H9 (cell line): ENCODE results near the gene SLC9A9. TPM values are rescaled to one million over a fixed set of nuclear protein-coding genes. Genes with fewer than 3 reads are reported as not detected.

Experiments used
- DNase-seq: peaks from one replicate; pipeline ENCODE4 v3.0.0-alpha.2; 2017
- H2AFZ ChIP-seq: one replicate; pipeline ENCODE4 v1.6.1; 2013; ENCODE audit warnings: mild to moderate bottlenecking, low read length, control low read depth, moderate library complexity
- H2AK5ac ChIP-seq: 2 replicates; pipeline ENCODE4 v1.6.1; 2013; ENCODE audit warnings: low read length, control low read depth, mixed read lengths; ENCODE audit not compliant: insufficient read length
- H2BK120ac ChIP-seq: one replicate; pipeline ENCODE4 v1.6.1; 2013; ENCODE audit warnings: low read depth, mild to moderate bottlenecking, low read length, control low read depth, inconsistent platforms; ENCODE audit not compliant: poor library complexity, severe bottlenecking
- H2BK12ac ChIP-seq: 2 replicates; pipeline ENCODE4 v1.6.1; 2013; ENCODE audit warnings: low read length, control low read depth, mixed read lengths, low read depth; ENCODE audit not compliant: insufficient read length
- H2BK15ac ChIP-seq: 2 replicates; pipeline ENCODE4 v1.6.1; 2013; ENCODE audit warnings: low read depth, low read length, control low read depth
- H2BK20ac ChIP-seq: one replicate; pipeline ENCODE4 v1.6.1; 2013; ENCODE audit warnings: low read depth, mild to moderate bottlenecking, low read length, control low read depth, inconsistent platforms; ENCODE audit not compliant: poor library complexity, severe bottlenecking
- H2BK5ac ChIP-seq: 2 replicates; pipeline ENCODE4 v1.6.1; 2013; ENCODE audit warnings: low read length, control low read depth, mixed read lengths; ENCODE audit not compliant: insufficient read length
- H3K14ac ChIP-seq: 2 replicates; pipeline ENCODE4 v1.6.1; 2013; ENCODE audit warnings: low read length, control low read depth; ENCODE audit not compliant: insufficient read depth
- H3K18ac ChIP-seq: 2 replicates; pipeline ENCODE4 v1.6.1; 2013; ENCODE audit warnings: low read depth, mild to moderate bottlenecking, mixed read lengths, low read length, control low read depth; ENCODE audit not compliant: insufficient read length
- H3K23ac ChIP-seq: 2 replicates; pipeline ENCODE4 v1.6.1; 2013; ENCODE audit warnings: low read length, control low read depth, mixed read lengths, low read depth; ENCODE audit not compliant: insufficient read length
- H3K23me2 ChIP-seq: 2 replicates; pipeline ENCODE4 v1.6.1; 2013; ENCODE audit warnings: low read depth, mild to moderate bottlenecking, mixed read lengths, low read length, control low read depth; ENCODE audit not compliant: insufficient read length, poor library complexity, severe bottlenecking
- H3K27ac ChIP-seq: 2 replicates; pipeline ENCODE4 v1.5.1; 2013; ENCODE audit warnings: low read length, control low read depth, mixed read lengths, low read depth; ENCODE audit not compliant: insufficient read length
- H3K27me3 ChIP-seq: 2 replicates; pipeline ENCODE4 v1.6.1; 2013; ENCODE audit warnings: low read length, control low read depth, inconsistent platforms; ENCODE audit not compliant: insufficient read depth
- H3K4ac ChIP-seq: 2 replicates; pipeline ENCODE4 v1.6.1; 2013; ENCODE audit warnings: low read depth, mild to moderate bottlenecking, control low read depth, inconsistent platforms, low read length, moderate library complexity
- H3K4me1 ChIP-seq: 2 replicates; pipeline ENCODE4 v1.6.1; 2013; ENCODE audit warnings: low read length, control low read depth, inconsistent platforms; ENCODE audit not compliant: insufficient read depth
- H3K4me2 ChIP-seq: 2 replicates; pipeline ENCODE4 v1.6.1; 2013; ENCODE audit warnings: low read length, control low read depth, mixed read lengths; ENCODE audit not compliant: insufficient read length, insufficient read depth
- H3K56ac ChIP-seq: 2 replicates; pipeline ENCODE4 v1.6.1; 2013; ENCODE audit warnings: low read depth, mild to moderate bottlenecking, mixed read lengths, low read length, control low read depth; ENCODE audit not compliant: insufficient read length
- H3K79me1 ChIP-seq: 2 replicates; pipeline ENCODE4 v1.6.1; 2013; ENCODE audit warnings: low read depth, mild to moderate bottlenecking, moderate library complexity, low read length, control low read depth, inconsistent platforms; ENCODE audit not compliant: insufficient read depth, poor library complexity, severe bottlenecking
- H3K79me2 ChIP-seq: 2 replicates; pipeline ENCODE4 v1.6.1; 2013; ENCODE audit warnings: low read length, control low read depth, inconsistent platforms; ENCODE audit not compliant: insufficient read depth
- H3K9ac ChIP-seq: 2 replicates; pipeline ENCODE4 v1.6.1; 2013; ENCODE audit warnings: low read length, control low read depth, mixed read lengths; ENCODE audit not compliant: insufficient read length; ENCODE audit errors: extremely low read depth
- H3K9me3 ChIP-seq: one replicate; pipeline ENCODE4 v1.6.1; 2013; ENCODE audit warnings: low read depth, low read length, inconsistent platforms; ENCODE audit not compliant: control insufficient read depth
- H3T11ph ChIP-seq: one replicate; pipeline ENCODE4 v1.6.1; 2013; ENCODE audit warnings: mild to moderate bottlenecking, low read length, control low read depth, inconsistent platforms
- H4K20me1 ChIP-seq: one replicate; pipeline ENCODE4 v1.6.1; 2013; ENCODE audit not compliant: control insufficient read depth, insufficient read length, insufficient read depth
- H4K5ac ChIP-seq: 2 replicates; pipeline ENCODE4 v1.6.1; 2013; ENCODE audit warnings: low read depth, mild to moderate bottlenecking, mixed read lengths, low read length, control low read depth; ENCODE audit not compliant: insufficient read length
- H4K8ac ChIP-seq: replicated peaks from 2 replicates; pipeline ENCODE4 v1.6.1; 2013; ENCODE audit warnings: low read length, control low read depth, mixed read lengths, low read depth; ENCODE audit not compliant: insufficient read length
- H4K91ac ChIP-seq: 2 replicates; pipeline ENCODE4 v1.6.1; 2013; ENCODE audit warnings: low read depth, mild to moderate bottlenecking, moderate library complexity, mixed read lengths, low read length, control low read depth; ENCODE audit not compliant: insufficient read length
- H3K27ac Mint-ChIP-seq, 3 experiments: 2 replicates in 2 of 3; 3 replicates in 1 of 3; pipeline ENCODE4 v1.8.0; 2020 to 2021; ENCODE audit warnings: mixed read lengths in 3 of 3, mild to moderate bottlenecking in 1 of 3, moderate library complexity in 1 of 3
- H3K27me3 Mint-ChIP-seq: 2 replicates; pipeline ENCODE4 v1.8.0; 2021; ENCODE audit warnings: low read depth, mild to moderate bottlenecking, moderate library complexity, mixed read lengths
- H3K36me3 Mint-ChIP-seq, 3 experiments: 2 replicates in 2 of 3; 3 replicates in 1 of 3; pipeline ENCODE4 v1.8.0; 2020 to 2021; ENCODE audit warnings: low read depth in 3 of 3, mixed read lengths in 3 of 3; ENCODE audit not compliant: insufficient read depth in 1 of 3
- H3K4me1 Mint-ChIP-seq, 2 experiments: 2 replicates each; pipeline ENCODE4 v1.8.0; 2020; ENCODE audit warnings: mixed read lengths in 2 of 2
- H3K4me3 Mint-ChIP-seq, 2 experiments: 2 replicates in 1 of 2; 3 replicates in 1 of 2; pipeline ENCODE4 v1.8.0; 2020 to 2021; ENCODE audit warnings: mild to moderate bottlenecking in 2 of 2, mixed read lengths in 2 of 2, moderate library complexity in 1 of 2
- H3K9me3 Mint-ChIP-seq, 2 experiments: 2 replicates in 1 of 2; 3 replicates in 1 of 2; pipeline ENCODE4 v1.8.0; 2020; ENCODE audit warnings: mild to moderate bottlenecking in 2 of 2, mixed read lengths in 2 of 2, moderate library complexity in 1 of 2
- WGBS: extraction: QIAGEN DNeasy Blood & Tissue Kit; methylation state at CpG from one replicate; pipeline ENCODE4 v1.1.7; 2013; ENCODE audit warnings: missing lambda C conversion rate, low lambda C conversion rate, mixed read lengths; ENCODE audit not compliant: insufficient read length; ENCODE audit errors: extremely low coverage; 5-methylcytosine and 5-hydroxymethylcytosine counted together
- total RNA-seq: library from RNA; stranded (reverse); gene quantifications from 2 replicates; pipeline ENCODE4 v1.2.1, GENCODE V29; 2021
- TF ChIP-seq, protein P1 (sequence below): fragments of 200-600 bp; sonication (generic); conservative IDR thresholded peaks from 3 replicates; pipeline ENCODE4 v1.8.0; 2021; ENCODE audit warnings: antibody characterized with exemption, mild to moderate bottlenecking

The SLC9A9 gene
- total RNA-seq, 1 experiment from 2014 or later, result 0.35 TPM

- H2BK12ac ChIP-seq, result no peak overlapping the region
- TF ChIP-seq, protein P1, sequence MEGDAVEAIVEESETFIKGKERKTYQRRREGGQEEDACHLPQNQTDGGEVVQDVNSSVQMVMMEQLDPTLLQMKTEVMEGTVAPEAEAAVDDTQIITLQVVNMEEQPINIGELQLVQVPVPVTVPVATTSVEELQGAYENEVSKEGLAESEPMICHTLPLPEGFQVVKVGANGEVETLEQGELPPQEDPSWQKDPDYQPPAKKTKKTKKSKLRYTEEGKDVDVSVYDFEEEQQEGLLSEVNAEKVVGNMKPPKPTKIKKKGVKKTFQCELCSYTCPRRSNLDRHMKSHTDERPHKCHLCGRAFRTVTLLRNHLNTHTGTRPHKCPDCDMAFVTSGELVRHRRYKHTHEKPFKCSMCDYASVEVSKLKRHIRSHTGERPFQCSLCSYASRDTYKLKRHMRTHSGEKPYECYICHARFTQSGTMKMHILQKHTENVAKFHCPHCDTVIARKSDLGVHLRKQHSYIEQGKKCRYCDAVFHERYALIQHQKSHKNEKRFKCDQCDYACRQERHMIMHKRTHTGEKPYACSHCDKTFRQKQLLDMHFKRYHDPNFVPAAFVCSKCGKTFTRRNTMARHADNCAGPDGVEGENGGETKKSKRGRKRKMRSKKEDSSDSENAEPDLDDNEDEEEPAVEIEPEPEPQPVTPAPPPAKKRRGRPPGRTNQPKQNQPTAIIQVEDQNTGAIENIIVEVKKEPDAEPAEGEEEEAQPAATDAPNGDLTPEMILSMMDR, result no peak
- no peak overlapping the region for H3K14ac ChIP-seq
- H3K4me1 Mint-ChIP-seq, result peaks cover 0 to 4% of the 10 kb centered on the region in 2 experiments; a peak in 1 of 4 replicates
- H3K4me3 Mint-ChIP-seq, result no peak overlapping the region
- no peak overlapping the region for H3K56ac ChIP-seq
- no peaks in the 10 kb centered on the region for H3K9me3 Mint-ChIP-seq
- H2BK20ac ChIP-seq, result no peak overlapping the region
- no peak for DNase-seq
- H3K18ac ChIP-seq, result no peak overlapping the region
- H3K23me2 ChIP-seq, result no peaks in the 10 kb centered on the region
- H3K79me1 ChIP-seq, result no peaks in the 10 kb centered on the region
- no peak overlapping the region for H2AK5ac ChIP-seq
- no peaks in the 10 kb centered on the region for H3K36me3 Mint-ChIP-seq
- H2BK15ac ChIP-seq, result no peak overlapping the region
- no peak overlapping the region for H3K23ac ChIP-seq
- H2AFZ ChIP-seq, result no peak overlapping the region
- no peak overlapping the region for H3K27ac Mint-ChIP-seq
- H4K20me1 ChIP-seq, result no peaks in the 10 kb centered on the region
- H4K5ac ChIP-seq, result no peak overlapping the region
- H3K4me1 ChIP-seq, result no peaks in the 10 kb centered on the region
- no peak overlapping the region for H4K91ac ChIP-seq
- no peak overlapping the region for H3K4ac ChIP-seq
- H3K27me3 Mint-ChIP-seq, result peaks cover 5% of the 10 kb centered on the region
- H3K79me2 ChIP-seq, result no peaks in the 10 kb centered on the region
- H3K4me2 ChIP-seq, result no peak overlapping the region
- no peaks in the 10 kb centered on the region for H3K9me3 ChIP-seq
- no peak overlapping the region for H3K27ac ChIP-seq
- H3K27me3 ChIP-seq, result no peaks in the 10 kb centered on the region
- no peak overlapping the region for H2BK5ac ChIP-seq
- no peak overlapping the region for H4K8ac ChIP-seq
- no peak overlapping the region for H3T11ph ChIP-seq
- H3K9ac ChIP-seq, result no peak overlapping the region
- no CpG with 5 or more reads among the region's 5 CpGs for WGBS
- no peak overlapping the region for H2BK120ac ChIP-seq
Measured at GRCh38 chr3:143436231-143436930, 411.9 kb downstream of the SLC9A9 start.
